ENCODE results near the gene FFAR2.

The FFAR2 gene

DNA sequence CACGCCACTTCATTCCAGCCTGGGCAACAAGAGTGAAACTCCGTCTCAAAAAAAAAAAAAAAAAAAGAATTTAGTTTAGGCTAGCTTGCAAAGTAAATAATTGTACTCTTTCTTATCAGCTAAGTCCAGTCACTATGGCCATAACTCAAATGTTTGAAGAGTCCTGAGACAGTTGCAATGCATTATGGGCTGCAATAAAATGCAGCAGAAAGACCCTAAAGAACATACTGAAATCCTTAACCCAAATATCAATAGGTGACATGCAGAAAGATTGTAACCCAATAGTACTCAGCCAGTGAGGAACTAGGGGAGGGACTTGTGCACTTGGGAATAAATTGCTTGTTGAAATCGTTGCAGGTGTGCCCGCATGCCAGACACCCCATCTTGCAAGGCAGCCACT is 20.9 kb upstream of the FFAR2 start:
- no peak for FAIRE-seq

DNA sequence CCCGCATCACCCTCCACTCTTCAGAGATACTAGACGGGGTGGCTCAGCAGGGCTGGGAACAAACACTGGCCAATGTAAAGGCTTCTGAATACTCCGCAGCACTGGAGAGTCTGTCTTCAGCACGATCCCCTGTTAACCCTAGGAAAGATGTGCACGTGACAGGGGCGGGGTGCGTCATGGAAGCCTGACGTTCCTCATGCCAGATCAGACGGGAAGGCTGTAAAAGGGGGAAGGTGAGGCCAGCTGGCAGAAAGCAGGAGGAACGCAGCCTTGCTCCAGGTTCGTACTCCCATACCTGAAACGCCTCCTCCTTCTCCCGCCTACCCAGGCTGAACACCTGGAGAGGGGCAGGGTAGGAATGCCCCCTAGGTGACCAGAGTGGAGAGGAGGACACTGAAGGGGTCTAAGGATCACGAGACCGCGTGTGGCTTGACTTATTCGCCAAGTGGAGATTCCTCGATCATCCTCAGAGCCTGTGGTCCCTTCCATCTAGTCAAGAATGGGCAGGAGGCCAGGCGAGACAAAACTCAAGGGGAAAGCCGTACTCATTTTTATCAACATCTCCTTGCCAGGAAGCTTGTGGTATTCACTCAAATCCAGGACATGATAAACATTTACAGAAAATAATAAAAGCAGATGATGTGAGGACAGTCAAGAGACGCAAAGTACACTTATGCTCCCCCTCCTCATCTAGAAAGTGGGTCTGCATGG is 18.2 kb upstream of the FFAR2 start:
- FAIRE-seq, result no peak

DNA sequence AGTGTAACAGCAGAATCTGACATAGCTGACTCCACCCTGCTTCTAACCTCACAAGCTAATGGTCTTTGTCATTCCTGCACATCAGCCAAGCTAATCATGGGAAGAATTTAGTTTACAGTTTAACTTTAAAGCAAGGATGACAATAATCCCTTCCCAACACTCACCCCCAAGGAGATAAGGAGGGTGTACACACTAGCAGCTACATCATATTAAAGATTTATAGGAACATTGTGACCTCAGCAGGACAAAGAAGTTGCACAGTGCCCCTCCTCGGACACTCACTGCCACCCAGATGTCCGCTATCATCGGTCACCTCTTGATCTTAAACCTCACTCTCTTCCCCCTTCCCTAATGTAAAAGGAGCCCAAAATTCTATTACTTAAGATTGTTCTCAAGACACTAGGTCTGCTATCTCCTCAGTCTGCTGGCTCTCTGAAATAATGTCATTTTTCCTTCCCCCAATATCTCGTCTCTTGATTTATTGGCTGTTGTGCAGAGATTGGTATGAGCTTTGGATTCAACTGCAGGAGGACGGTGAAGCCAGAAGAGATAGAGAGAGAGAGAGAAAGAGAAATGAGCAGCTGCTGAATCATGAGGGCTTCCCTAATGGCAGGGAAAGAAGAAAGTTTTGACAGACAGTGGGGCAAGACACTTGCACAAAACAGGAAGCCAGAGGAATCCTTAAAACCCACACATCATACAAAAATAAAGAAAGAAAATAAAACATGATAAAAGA is 17.5 kb upstream of the FFAR2 start:
- FAIRE-seq, result no peak

DNA sequence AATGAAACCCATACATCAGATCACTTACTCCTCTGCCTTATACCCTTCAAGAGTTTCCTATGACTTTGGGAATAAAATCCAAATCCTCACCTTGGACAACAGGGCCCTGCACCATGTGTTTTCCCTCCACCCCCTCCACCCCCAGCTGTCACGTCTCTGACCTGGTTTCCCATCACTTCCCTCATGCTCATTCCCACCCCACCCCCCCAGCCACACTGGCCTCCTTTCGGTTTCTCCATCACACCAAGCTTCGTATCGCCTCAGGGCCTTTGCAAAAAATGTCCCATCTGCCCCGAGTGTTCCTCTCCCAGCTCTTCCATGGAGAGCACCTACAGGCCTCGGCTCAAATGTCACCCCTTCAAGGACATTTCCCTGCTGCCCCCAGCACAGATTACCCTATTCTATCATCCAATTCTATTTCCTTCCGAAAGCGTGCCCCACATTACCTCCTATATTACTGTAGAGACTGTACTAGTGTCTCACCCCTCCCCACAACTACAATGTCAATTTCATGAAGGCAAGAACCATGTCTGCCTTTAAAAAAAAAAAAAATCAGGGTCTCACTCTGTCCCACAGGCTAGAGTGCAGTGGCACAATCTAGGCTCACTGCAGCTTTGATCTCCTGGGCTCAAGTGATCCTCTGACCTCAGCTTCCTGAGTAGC is 16.8 kb upstream of the FFAR2 start:
- no peak for FAIRE-seq

DNA sequence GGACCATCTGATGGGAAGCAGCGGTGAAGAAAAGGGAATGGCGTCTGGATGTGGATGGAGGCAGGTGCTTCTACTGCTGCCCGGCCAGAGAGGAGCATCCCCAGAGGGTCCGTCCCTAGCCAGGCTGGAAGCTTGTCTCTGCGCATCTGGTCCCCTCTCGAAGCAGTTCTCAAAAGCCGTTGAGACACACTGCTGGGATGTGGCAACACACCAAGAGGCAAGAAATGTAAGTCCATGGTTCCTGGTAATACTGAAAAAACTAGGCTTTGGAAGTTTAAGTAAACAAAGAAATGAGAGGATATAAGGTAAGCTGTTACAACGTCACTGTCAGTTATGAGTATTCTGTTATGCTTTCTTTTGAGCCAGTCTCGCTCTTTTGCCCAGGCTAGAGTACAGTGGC is 15.1 kb upstream of the FFAR2 start:
- no peak for FAIRE-seq

DNA sequence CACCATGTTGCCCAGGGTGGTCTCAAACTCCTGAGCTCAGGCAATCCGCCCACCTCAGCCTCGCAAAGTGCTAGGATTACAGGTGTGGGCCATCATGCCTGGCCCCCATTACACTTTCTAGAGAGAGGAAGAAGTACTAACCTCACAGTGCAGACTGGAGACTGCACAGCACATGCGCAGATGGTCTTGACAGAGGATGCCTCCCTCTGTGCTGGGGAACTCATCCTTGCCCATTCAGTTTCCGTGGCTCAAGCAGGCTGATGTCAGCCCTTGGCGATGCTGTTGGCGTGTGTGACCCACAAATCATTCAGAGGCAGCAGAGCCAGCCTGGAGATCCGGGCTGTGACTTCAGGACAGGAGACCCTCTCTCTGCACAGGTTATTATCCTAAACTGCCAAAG is 14.6 kb upstream of the FFAR2 start:
- no peak for FAIRE-seq

DNA sequence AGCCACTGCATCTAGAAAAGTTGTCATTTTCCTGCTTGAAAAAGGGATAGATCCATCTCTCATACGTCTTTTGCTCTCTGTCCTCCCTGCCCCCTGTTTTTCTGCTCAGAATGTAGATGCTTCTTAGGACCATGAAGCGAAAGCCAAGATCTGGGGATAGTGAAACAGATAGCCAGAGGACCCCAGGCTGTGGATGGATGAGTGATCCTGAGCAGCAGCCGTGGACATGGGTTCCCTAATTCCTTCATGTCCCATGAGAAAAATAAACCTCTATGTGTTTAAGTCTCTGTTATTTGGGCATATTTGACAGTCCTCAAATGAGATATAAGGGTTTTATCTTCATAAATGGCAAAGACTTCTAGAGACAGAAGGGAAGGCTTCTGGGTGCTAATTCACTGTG is 12.2 kb upstream of the FFAR2 start:
- no peak for FAIRE-seq

DNA sequence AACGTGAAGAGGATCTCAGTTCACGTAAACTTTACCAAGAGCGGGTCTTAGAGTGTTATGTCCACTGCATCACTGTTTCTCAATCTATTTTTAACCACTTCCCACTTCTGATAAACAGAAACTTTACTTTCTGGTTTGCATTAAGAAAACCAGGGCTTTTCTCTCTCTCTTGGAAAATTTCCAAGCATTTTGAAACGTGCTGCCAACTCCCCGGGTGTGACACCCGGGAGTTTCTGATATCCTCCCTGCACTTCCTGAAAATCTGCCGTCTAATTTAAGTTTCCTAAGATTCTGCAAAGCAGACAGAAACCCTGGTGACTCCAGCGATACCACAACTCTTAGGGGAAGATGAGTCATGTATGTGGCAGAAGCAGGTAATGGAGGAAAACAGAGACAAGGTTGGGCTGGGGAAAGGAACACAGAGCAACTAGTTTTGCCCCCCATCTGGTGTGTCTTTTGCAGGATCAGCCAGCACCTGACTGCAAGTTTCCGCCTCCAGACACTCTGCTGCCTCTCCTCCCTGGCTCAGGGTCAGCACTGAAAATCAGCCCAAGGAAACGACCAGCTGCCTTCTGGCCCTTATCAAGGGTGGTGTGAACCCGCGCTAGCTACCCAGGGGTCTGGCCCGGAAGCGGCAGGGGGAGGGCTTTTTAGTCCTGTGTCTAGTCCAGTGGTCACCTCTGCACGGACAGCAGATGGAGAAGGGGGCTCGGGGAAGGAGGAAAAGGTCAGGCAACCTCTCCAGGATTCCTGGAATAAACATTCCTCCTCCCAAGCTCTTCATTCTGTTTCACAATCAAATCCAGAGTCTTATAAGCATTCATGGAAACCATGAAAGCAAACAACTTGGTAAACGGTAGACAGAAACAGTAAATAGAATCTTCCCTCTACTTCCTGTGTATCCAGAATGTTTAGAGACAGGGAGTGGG is 11.3 kb upstream of the FFAR2 start:
- FAIRE-seq, result peak; percentile 18

DNA sequence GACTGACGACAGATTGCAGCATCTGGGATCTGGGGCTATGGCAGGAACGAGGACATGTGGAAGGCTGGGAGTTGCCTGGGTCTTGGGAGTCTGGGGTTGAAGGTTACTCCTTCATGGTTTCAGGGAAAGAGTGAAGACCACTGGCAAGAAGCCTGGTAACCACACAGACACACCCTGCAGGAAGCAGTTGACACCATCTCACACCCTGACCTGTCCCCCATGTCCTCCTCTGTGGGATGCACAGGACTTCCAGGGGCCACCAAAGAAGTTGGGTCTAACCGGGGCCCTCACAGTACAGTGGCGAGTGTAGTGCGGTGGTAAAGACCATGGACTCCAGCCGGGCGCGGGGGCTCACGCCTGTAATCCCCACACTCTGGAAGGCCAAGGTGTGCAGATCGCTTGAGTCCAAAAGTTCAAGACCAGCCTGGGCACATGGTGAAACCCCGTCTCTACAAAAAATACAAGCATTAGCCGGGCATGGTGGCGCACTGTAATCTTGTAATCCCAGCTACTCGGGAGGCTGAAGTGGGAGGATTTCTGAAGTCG is 10.6 kb upstream of the FFAR2 start:
- FAIRE-seq, result no peak

DNA sequence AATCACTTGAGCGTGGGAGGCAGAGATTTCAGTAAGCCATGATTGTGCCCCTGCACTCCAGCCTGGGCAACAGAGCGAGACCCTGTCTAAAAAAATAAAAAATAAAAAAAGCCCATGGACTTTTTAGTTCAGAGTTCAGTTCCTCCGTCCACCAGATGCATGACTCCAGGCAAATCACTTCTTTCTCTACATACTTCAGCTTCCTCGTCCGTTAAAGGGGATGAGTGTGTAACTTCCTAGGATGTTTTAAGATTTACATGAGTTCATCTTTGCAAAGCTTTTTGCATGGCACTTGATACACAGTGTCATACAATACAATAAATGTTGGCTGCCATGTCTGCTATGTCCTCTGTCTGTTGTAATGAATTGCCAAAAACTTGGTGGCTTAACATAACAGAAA is 10.0 kb upstream of the FFAR2 start:
- no peak for FAIRE-seq

DNA sequence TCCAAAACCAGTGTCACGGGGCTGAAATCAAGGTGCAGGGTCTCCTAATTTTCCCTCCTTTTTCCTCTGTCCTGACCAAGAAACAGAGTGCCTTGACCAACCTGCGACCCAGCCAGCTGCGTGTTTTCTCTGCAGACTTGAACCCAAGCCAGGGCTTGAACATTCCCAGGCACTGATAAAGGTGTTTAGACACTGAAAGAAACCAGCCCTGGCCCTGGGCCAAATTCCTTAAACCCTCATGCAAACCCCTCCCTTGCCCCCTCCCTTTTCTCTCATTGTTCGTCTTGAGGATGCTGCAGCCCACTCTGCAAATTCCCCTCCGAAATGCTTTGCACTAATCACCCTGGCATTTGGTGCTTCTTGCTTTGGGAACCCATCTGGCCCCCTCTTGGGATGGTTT is 9.5 kb upstream of the FFAR2 start:
- FAIRE-seq, result no peak

DNA sequence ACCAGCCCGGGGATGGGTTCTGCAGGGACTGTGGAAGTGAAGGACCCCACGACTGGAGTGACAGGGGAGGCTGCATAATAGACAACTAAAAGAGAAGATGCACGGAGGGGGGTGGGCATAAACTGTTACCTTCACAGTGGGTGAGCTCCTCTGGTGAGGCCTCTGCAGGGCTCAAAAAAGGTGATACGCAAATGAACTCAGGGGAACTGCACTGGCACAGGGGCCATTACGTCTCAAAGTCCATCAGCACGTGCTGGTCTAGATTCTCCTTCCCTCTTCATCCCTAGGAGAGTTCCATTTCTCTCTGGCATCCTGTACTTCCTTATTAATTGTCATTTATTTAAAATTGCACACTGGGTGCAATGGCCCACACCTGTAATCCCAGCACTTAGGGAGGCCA is 8.1 kb upstream of the FFAR2 start:
- FAIRE-seq, result no peak

DNA sequence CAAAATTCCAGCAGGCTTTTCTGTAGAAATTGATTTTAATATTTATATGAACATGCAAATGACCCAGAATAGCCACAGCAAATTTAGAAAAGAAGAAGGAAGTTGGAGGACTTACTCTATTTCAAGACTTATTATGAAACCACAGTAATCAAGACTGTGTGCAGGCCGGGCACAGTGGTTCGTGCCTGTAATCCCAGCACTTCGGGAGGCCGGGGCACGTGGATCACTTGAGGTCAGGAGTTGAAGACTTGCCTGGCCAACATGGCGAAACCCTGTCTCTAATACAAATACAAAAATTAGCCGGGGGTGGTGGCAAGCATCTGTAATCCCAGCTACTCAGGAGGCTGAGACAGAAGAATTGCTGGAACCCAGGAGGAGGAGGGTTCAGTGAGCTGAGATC is 6.0 kb upstream of the FFAR2 start:
- FAIRE-seq, result no peak

DNA sequence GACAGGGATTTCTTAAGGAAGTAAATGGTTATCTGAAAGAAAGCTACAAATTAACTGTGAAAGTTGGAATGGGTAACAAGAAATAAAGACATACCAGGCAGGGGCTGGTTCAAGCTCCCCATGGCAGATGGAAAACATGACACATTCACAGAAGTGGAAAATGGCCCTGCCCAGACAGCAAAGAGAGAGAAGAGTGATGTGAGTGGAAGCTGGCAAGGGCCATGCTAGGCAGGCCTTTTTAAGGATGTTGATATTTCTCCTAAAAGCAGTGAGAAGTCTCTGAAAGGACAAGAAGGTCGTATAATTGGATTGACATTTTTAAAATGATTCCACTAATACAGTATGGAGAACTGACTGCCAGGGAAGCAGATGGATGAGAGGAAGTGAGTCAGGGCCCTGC is 3.3 kb upstream of the FFAR2 start:
- FAIRE-seq, result no peak

DNA sequence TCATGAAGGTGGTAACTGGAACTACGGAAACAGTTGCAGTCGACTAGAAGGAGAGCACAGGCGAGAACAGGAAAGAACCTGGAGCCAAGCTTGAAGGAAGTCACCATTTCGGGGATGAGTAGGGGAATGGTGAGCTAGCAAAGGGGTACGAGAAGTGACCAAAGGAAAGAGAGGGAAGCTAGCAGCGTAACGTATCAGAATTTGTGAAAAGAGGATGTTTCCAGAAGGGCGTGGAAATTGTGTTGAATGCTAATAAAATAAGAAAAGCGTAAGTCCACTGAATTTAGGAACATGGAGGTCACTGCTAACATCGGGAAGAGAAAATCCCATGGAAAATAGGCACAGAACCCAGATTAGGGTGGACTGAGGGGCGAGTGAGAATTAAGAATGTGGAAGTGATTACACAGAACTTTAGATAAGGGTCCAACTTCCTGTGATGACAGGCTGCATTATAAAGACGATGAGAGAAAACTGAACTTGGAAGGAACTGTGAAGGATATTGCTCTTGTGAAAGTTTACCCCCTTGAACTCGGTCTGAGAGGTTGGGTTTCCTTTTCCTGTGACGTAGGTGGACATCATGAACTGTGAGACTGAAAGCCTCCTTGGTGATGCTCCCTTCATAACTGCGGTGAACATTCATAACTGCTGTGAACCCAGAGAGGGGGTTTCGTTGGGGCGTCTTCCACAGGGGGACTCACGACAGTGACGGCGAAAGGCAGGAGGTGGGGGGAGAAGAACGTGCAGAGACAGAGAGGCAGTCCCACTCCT is 2.0 kb upstream of the FFAR2 start:
- FAIRE-seq, result no peak

DNA sequence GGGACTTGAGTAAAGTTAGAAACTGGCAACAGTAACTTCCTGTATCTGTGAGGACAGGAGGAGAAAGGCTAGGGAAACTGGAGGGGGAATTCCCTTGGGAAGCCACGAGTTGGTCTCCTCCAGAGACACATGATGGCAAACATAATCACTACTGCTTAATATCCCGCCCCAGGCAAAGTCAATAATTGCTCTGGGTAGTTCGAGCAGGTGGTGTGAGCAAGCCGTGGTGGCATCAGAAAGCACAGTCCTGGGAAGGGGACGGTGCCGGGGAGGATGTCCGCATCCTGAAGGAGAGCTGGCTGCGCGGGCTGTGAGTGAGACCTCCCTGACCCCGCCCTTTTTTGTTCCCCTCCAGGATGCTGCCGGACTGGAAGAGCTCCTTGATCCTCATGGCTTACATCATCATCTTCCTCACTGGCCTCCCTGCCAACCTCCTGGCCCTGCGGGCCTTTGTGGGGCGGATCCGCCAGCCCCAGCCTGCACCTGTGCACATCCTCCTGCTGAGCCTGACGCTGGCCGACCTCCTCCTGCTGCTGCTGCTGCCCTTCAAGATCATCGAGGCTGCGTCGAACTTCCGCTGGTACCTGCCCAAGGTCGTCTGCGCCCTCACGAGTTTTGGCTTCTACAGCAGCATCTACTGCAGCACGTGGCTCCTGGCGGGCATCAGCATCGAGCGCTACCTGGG is 1.4 kb downstream of the FFAR2 start:
- FAIRE-seq, result no peak

DNA sequence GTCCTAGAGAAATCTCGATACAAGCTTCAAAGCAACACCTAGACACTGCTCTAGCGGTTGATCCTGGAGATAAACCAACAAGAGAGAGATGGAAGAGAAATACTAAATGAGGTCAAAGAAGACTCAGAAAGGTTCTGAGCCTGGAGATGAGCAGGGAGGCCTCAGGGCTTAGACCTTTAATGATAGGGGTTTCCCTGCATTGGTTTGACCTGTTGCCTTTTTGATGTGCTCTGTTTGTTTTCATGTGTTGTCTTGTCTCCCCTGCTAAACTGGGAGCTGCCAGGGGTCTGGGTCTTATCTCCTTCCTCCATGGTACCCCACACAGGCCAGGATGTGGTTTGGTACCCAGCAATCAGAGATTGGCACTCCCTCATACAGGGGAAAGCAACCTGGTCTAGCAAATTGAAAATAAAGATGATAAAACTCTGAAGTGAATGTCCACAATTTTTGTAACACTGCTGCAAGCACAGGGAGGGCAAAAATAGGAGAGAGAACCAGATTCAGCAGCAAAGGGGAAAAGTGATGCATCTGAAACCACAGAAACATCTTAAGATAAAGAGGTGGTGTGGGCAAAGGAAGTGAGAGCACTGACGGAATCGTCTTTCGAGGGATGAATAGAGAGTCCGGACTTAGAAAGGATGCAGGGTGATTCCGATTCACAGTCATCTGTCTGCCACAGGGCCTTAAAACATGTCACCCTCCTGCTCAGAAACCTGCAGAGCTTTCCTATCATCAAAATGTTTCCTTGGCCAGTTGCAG is 3.5 kb downstream of the FFAR2 start:
- no peak for FAIRE-seq

DNA sequence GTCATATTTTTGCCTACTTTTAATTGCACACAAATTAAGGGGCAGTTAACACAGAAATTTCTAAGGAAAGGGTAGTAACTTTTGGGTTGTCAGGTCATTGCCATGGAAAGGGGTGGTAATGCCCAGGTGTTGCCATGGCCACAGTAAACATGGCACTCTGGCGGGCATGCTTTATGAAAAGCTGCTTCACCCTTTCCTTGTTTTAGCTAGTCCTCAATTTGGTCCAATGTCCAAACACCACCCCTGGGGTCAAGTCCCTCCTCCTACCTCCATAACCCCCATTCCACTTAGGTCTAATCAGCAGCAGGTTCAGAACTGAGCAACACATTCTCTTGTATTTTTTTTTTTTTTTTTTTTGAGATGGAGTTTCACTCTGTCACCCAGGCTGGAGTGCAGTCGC is 6.6 kb downstream of the FFAR2 start:
- no peak for FAIRE-seq

DNA sequence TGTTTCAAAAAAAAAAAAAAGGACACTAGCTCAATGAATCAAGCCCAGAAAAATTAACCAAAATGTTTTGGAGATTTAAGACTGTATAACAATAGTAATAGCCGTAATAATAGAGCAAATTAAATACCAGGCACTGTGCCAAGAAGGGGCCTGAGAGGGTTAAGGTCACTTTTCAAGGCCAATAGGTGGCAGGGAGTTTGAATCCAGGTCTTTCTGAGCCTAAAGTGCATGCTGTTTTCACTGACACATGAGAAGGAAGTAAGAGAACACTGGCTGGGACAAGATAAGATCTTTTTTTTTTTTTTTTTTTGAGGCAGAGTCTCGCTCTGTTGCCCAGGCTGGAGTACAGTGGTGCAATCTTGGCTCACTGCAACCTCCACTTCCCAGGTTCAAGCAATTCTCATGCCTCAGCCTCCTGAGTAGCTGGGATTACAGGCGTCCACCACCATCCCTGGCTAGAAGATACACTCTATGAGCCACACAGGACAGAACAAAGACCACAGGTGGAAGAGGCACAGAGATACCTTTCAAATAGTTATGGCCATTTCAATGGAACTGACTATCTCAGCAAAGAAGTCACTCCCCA is 7.7 kb downstream of the FFAR2 start:
- FAIRE-seq, result no peak

DNA sequence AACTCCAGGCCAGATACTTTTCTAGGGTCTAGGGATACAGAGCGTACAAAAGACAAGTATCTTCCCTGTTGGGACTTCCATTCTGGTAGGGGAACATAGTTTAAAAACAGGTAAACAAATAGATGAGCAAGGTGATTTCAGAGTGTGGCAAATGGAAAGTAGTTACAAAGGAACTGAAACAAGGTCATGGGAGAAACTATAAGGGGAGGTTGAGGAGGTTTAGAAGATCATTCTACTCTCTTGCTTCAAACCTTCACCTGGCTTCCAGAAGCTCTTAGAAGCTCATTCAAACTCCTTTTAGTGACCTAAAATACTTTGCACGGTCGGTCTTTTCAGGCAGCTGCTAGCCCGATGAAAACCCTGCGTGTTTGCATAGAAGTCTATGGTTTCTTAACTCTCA is 9.1 kb downstream of the FFAR2 start:
- FAIRE-seq, result no peak
